ENCODE results near the gene SNAPC3. TPM values are rescaled to one million over a fixed set of nuclear protein-coding genes. Genes with fewer than 3 reads are reported as not detected.

The SNAPC3 gene
- total RNA-seq, 1 donor from 2014 or later: 68.7 TPM

DNA sequence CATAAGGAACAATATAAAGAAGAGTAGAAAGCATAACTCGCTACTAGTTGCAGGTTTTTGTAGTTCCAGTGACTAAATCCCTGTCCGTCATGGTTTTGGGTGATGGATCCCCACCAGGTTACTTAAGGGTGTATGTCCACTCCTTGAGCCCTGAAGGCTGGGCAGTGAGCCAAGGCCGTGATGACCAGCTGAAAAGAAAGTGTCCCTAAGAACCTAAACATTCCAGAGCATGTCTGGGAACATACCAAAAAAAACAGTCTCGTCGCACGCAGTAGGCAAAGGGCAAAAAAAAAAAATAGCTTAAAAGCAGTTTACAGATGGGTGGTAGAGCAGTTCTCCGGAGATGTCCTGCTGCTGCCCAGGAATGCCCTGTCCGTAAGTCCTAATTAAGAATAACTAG is 21.4 kb upstream of the SNAPC3 start:
- Histone ChIP-seq H3F3A (ENCODE audit: low read depth) (no peaks in the 10 kb centered on the region), H4K20me1 (ENCODE audit: low read depth) (no peaks in the 10 kb centered on the region), H3K27ac (no peak overlapping the region), H3K9ac (no peak overlapping the region), H3K27me3 (no peaks in the 10 kb centered on the region), H3K9me3 (ENCODE audit: low read depth) (no peaks in the 10 kb centered on the region), H3K4me1 (no peaks in the 10 kb centered on the region), H3K79me2 (ENCODE audit: low read depth) (no peaks in the 10 kb centered on the region), H3K4me2 (no peak overlapping the region), H2AFZ (replicated peaks) (no peak overlapping the region), H3K4me3 (no peak overlapping the region), H3K36me3 (peaks cover 4% of the 10 kb centered on the region)
- Mint-ChIP-seq H3K4me3 (no peak overlapping the region), H3K27ac (no peak overlapping the region), H3K9me3 (peaks cover 12% of the 10 kb centered on the region), H3K36me3 (peaks cover 1% of the 10 kb centered on the region), H3K4me1 (no peaks in the 10 kb centered on the region), H3K27me3 (ENCODE audit: insufficient read depth, low read depth) (no peaks in the 10 kb centered on the region)
- DNase-seq (ENCODE audit: low spot score): no peak
- TF ChIP-seq EZH2phosphoT487 (IDR thresholded peaks at IDR 0.05): no peak
- TF ChIP-seq, protein P1, sequence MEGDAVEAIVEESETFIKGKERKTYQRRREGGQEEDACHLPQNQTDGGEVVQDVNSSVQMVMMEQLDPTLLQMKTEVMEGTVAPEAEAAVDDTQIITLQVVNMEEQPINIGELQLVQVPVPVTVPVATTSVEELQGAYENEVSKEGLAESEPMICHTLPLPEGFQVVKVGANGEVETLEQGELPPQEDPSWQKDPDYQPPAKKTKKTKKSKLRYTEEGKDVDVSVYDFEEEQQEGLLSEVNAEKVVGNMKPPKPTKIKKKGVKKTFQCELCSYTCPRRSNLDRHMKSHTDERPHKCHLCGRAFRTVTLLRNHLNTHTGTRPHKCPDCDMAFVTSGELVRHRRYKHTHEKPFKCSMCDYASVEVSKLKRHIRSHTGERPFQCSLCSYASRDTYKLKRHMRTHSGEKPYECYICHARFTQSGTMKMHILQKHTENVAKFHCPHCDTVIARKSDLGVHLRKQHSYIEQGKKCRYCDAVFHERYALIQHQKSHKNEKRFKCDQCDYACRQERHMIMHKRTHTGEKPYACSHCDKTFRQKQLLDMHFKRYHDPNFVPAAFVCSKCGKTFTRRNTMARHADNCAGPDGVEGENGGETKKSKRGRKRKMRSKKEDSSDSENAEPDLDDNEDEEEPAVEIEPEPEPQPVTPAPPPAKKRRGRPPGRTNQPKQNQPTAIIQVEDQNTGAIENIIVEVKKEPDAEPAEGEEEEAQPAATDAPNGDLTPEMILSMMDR (IDR thresholded peaks at IDR 0.05): no peak
- TF ChIP-seq EZH2 (IDR thresholded peaks at IDR 0.05): no peak

DNA sequence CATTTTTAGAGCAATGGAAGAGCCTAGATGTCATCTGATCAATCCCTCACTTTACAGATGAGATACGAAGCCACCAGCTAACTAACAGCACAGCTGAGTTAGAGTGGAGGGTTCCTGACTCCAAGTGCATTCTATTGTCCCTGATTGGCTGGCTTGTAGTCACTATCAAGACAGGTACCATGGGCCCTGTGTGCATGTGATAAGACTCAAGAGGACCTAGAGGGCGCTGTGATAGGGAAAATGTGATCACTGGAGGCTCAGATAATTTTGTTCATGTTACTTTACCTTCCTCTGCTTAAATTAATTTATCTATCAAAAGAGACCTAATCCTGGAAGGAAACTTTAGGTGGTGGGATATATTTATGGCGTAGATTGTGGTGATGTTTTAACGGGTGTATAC is 19.5 kb upstream of the SNAPC3 start:
- Histone ChIP-seq H3K9ac (no peak overlapping the region), H3F3A (ENCODE audit: low read depth) (no peaks in the 10 kb centered on the region), H3K9me3 (ENCODE audit: low read depth) (no peaks in the 10 kb centered on the region), H3K27ac (no peak overlapping the region), H3K36me3 (peaks cover 4% of the 10 kb centered on the region), H2AFZ (replicated peaks) (no peak overlapping the region), H3K27me3 (no peaks in the 10 kb centered on the region), H3K4me3 (no peak overlapping the region), H3K79me2 (ENCODE audit: low read depth) (no peaks in the 10 kb centered on the region), H3K4me1 (no peaks in the 10 kb centered on the region), H4K20me1 (ENCODE audit: low read depth) (no peaks in the 10 kb centered on the region), H3K4me2 (no peak overlapping the region)
- Mint-ChIP-seq H3K4me1 (no peaks in the 10 kb centered on the region), H3K27ac (no peak overlapping the region), H3K4me3 (no peak overlapping the region), H3K27me3 (ENCODE audit: insufficient read depth, low read depth) (no peaks in the 10 kb centered on the region), H3K9me3 (peaks cover 12% of the 10 kb centered on the region), H3K36me3 (peaks cover 1% of the 10 kb centered on the region)
- TF ChIP-seq EZH2phosphoT487 (IDR thresholded peaks at IDR 0.05): no peak
- no peak for TF ChIP-seq EZH2 (IDR thresholded peaks at IDR 0.05)
- TF ChIP-seq, protein P1 (IDR thresholded peaks at IDR 0.05): peak; percentile 51
- peak; percentile 58 for DNase-seq (ENCODE audit: low spot score)

DNA sequence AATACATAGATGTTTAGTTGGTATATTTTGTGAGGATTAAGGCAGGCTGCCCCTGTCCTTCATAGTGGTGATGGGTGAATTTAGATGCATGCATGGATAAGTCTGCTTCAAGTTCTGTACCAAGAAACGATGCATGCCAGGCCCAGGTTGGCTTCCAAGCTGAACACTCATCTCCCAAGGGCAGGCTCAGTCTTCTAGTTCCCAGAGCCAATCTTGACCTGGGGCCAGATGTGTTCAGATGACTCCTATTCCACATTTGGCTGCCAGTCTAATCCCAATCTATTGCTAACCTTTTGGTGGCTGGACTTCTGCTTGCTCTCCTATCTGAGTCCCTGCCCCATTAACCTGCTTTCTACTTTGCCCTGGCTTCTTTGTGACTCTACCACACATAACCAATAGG is 18.5 kb upstream of the SNAPC3 start:
- H3K36me3 Mint-ChIP-seq: peaks cover 1% of the 10 kb centered on the region
- Histone ChIP-seq H3K4me2 (no peak overlapping the region), H3K27ac (no peak overlapping the region), H3K79me2 (ENCODE audit: low read depth) (no peaks in the 10 kb centered on the region), H3K9ac (no peak overlapping the region), H3K36me3 (peaks cover under 1% of the 10 kb centered on the region), H3K4me3 (no peak overlapping the region), H3K4me1 (no peaks in the 10 kb centered on the region), H2AFZ (replicated peaks) (no peak overlapping the region), H4K20me1 (ENCODE audit: low read depth) (no peaks in the 10 kb centered on the region), H3K27me3 (no peaks in the 10 kb centered on the region), H3K9me3 (ENCODE audit: low read depth) (no peaks in the 10 kb centered on the region), H3F3A (ENCODE audit: low read depth) (no peaks in the 10 kb centered on the region)
- H3K4me3 Mint-ChIP-seq: no peak overlapping the region
- no peak overlapping the region for H3K27ac Mint-ChIP-seq
- no peaks in the 10 kb centered on the region for H3K27me3 Mint-ChIP-seq (ENCODE audit: insufficient read depth, low read depth)
- DNase-seq (ENCODE audit: low spot score): no peak
- no peaks in the 10 kb centered on the region for H3K4me1 Mint-ChIP-seq
- peaks cover 12% of the 10 kb centered on the region for H3K9me3 Mint-ChIP-seq
- TF ChIP-seq EZH2phosphoT487 (IDR thresholded peaks at IDR 0.05) (no peak), EZH2 (IDR thresholded peaks at IDR 0.05) (no peak)

DNA sequence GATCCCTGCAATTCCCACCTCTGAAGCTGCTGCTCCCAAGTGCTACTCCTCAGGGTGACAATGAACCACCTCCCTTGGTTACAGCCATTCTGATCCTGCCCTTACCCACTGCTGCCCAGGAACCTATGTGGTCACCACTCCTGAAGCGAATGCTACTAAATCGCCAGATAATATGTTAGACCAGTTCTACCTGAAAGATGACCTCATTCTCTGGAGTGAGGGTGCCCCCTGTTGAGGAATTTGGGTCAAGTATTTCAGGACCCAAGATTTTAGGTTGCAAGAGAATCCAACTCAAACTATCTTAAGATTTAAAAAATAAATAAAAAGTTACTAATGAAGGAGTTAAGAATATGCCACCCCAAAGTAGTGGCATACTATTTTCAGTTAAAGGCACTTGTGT is 5.8 kb upstream of the SNAPC3 start:
- Histone ChIP-seq H3F3A (ENCODE audit: low read depth) (no peaks in the 10 kb centered on the region), H3K27me3 (no peaks in the 10 kb centered on the region), H3K36me3 (no peaks in the 10 kb centered on the region), H3K9ac (no peak overlapping the region), H3K9me3 (ENCODE audit: low read depth) (no peaks in the 10 kb centered on the region), H3K27ac (no peak overlapping the region), H2AFZ (replicated peaks) (peak overlapping the region; percentile 44), H3K4me2 (no peak overlapping the region), H3K79me2 (ENCODE audit: low read depth) (no peaks in the 10 kb centered on the region), H4K20me1 (ENCODE audit: low read depth) (no peaks in the 10 kb centered on the region), H3K4me3 (no peak overlapping the region), H3K4me1 (no peaks in the 10 kb centered on the region)
- peaks cover 3% of the 10 kb centered on the region for H3K4me1 Mint-ChIP-seq
- H3K27me3 Mint-ChIP-seq (ENCODE audit: insufficient read depth, low read depth): peaks cover 4% of the 10 kb centered on the region
- peak; percentile 45 for DNase-seq (ENCODE audit: low spot score)
- no peak for TF ChIP-seq EZH2phosphoT487 (IDR thresholded peaks at IDR 0.05)
- TF ChIP-seq, protein P1 (IDR thresholded peaks at IDR 0.05): peak; percentile 62
- no peak overlapping the region for H3K4me3 Mint-ChIP-seq
- no peak overlapping the region for H3K27ac Mint-ChIP-seq
- peaks cover 1% of the 10 kb centered on the region for H3K9me3 Mint-ChIP-seq
- H3K36me3 Mint-ChIP-seq: no peaks in the 10 kb centered on the region

Measured in neural progenitor cell (in vitro differentiated cells).